GM18861 (cell line): ENCODE data around the gene RNASE7.

ENCODE experiments used
- ATAC-seq: cut with Tn5 transposase; IDR thresholded peaks from one replicate; pipeline ENCODE4 v1.9.1; 2021; ENCODE audit not compliant: unreplicated experiment

The RNASE7 gene

GRCh38 chr14:21084998-21085853 is 43.1 kb downstream of the RNASE7 start:
- no peak for ATAC-seq

GRCh38 chr14:21086908-21087293 is 44.7 kb downstream of the RNASE7 start:
- ATAC-seq: no peak

DNA sequence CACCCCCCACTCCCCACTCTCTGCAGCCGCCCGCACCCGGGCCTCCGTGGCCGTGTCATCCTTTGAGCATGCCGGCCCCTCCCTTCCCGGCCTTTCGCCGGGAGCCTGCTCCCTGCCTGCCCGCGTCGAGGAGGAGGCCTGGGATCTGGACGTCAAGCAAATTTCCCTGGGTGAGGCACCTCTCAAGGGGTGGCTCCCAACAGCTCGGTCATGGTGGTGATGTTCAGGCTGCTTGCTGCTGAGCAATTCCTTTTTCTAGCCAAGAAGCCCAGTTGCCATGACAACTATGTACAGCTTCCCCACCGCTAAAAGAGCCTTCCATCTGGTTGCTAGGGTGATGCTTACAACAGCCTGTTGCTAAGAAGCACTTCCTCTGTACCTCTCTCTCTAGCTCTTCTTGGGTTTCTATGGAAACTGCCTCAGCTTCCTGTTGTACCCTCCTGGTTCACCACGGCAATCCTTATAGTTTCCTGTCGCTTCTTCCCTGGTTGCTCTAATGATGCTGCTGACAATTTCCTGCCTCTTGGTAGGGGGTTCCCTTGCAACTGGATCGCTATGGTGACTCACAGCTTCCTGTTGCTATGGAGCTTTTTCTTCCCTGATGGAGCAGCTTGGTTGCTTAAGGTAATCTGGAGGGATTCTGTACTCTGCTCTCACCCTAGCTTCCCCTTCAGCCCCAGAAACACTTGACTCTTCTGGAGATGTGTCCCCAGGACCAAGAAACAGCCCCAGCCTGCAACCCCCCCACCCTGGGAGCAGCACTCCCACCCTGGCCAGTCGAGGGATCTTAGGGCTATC is 45.3 kb downstream of the RNASE7 start:
- peak; percentile 63 for ATAC-seq

DNA sequence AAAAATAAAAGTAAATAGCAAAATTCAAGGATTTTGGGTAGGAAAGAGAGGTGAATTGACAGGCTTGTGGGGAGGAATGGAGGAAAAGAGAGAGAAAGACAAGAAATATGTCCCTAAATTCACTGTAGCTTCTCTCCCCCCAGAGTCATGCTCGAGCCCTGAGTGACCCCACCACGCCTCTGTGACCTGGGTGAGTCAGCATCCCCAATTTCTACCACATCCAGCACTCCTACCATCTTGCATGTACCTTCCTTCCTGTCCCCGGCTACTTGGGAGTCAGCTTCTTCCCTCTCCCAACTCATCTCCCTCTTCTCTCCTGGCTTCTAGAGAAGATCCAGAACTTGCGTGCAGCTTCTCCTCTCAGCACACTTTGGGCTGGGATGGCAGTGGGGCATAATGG is 46.5 kb downstream of the RNASE7 start:
- no peak for ATAC-seq

DNA sequence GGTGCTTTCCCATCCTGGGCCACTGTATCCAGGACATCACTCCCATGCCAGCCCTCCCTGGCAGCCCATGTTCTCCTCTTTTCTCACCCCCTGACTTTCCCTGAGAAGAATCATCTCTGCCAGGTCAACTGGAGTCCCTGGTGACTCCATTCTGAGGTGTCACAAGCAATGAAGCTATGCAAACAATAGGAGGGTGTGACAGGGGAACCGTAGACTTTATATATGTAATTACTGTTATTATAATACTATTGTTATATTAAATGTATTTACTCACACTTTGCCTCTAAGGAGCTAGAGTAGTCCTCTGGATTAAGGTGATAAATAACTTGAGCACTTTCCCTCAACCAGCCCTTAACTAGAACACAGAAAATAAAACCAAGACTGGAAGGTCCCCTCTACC is 47.1 kb downstream of the RNASE7 start:
- ATAC-seq: no peak

GRCh38 chr14:21089877-21090193 is 47.7 kb downstream of the RNASE7 start:
- no peak for ATAC-seq

GRCh38 chr14:21090194-21090939 is 48.2 kb downstream of the RNASE7 start:
- no peak for ATAC-seq

DNA sequence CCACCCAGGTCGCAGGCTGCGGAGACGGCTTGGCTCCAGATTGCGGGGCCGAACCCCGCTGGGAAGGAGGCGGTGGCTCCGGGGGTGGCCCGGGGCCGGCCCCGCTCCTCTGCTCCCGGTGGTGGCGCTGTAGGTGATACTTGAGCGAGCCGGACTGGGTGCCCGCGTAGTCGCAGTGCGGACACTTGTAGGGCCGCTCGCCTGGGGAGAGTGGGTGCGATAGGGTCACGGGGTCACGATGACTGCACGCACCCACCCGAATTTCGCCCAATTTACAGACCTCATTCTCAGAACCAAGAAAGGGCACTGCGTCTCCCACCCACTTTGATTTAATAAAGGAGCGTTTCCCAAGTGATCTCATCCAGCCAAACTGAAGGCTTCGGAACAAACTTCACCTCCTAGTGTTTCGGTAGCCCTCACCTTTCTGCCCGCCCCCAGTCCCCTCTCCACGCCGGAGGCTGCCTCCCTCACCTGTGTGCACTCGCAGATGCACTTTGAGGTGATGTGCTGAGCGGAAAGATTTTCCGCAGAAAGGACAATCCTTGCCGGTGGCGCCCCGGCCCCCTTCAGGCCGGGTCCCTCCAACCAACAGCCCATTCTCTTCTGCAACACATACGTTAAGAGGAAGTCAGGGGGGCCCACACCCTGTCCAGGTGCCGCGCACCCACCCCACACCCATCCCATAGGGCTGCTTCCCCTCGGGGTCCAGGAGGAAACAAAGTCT is 48.9 kb downstream of the RNASE7 start:
- ATAC-seq: no peak

- no peak for ATAC-seq
These were observed 49.7 kb downstream of the RNASE7 start for GRCh38 chr14:21091821-21092272.

DNA sequence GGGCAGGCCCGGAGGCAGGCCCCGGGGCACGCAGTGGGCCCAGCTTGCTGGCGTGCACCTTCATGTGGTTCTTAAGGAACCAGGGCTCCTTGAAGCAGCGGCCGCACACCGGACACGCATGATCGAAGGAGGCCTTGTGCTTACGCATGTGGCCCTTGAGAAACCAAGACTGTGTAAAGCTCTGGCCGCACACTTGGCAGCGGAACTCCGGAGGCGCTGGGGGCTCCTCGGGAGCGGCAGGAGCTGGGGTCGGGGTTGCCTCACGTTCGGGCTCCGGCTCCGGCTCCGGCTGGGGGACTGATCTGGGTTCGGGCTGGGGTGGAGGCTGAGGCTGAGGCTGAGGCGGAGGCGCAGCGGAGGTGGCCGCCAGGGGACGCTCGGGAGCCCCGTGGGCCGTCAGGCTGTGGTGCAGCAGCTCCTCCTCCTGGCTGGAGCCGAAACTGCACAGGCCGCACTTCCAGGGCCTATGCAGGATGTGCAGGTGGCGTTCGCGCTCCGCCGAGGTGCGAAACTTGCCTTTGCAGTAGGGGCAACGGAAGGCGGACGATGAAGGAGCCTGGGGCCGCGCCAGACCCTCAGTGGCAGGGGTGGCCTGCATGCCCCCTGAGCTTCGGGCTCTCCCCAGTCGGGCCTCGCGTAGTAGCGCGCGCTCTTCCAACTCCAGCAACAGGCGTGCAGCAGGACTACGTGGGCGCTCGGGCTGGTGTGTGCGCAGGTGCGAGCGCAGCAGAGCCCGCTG is 50.3 kb downstream of the RNASE7 start:
- ATAC-seq: peak; percentile 77

DNA sequence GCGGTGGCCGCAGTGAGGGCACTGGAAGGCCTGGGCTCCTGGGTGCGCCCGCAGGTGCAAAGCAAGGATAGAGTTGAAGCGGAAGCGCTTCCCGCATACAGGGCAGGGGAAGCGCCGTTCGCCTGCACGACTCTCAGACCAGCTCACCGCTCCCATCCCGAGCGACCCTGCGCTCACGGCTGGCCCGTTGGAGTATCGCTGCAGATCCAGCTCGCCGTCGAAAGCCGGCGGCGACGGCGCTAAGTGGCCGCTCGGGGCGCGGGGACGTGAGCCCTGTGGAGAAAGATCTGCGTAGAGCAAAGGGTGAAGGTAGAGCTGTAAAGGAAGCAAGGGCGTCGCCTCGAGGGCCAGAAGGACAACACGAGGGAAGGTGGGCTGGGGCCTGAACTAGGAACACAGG is 50.9 kb downstream of the RNASE7 start:
- no peak for ATAC-seq
